Measurements from ENCODE around the gene LRRN3.
A peak's percentile ranks its signal among the peaks of the same experiment; 100 is the strongest.

Gene LRRN3

DNA sequence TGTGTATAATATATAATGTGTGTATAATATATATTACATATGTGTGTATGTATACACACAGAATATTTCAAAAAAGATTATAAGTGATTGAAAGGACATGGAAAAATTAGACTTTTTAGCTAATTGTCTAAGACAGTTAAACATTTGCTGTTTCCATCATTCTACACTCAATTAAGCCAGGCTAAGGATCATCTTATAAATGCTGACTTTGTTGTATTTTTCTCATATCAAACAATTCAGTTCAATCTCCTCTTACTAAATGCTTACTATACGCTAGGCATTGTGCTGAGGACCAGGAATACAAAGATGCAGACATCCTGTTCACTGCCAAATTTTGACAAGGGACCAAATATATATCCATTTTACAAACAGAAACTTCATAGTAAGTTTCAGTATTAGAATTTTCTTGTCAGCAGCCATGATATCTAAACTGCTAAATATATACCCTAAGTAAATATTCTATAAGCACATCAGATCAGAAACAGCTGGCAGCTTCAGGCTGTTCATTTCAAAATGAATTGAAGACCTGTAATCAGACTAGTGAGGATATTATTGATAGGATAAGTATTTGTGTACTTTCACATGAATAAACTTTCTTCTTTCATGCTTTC is 10.3 kb upstream of the LRRN3 start:
- no peak for DNase-seq

GRCh38 chr7:111081546-111082267 is 9.2 kb upstream of the LRRN3 start:
- no peak for DNase-seq

- no peak for DNase-seq
Observed at GRCh38 chr7:111082351-111082750, 8.6 kb upstream of the LRRN3 start.

GRCh38 chr7:111083413-111083812 is 7.5 kb upstream of the LRRN3 start:
- no peak for DNase-seq

DNA sequence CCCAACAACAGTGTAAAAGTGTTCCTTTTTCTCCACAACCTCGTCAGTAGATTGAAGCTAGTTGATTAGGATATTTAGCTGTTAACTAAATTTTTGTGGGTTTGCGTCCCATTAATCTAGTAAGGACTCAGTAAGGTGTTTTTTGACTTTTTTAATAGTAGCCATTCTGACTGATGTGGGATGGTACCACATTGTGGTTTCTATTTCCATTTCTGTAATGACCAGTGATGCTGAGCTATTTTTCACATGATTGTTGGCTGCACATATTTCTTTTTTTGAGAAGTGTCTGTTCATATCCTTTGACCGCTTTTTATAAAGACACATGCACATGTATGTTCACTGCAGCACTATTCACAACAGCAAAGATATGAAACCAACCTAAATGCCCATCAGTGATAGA is 5.6 kb upstream of the LRRN3 start:
- no peak for DNase-seq

GRCh38 chr7:111086532-111086931 is 4.4 kb upstream of the LRRN3 start:
- no peak for DNase-seq

DNA sequence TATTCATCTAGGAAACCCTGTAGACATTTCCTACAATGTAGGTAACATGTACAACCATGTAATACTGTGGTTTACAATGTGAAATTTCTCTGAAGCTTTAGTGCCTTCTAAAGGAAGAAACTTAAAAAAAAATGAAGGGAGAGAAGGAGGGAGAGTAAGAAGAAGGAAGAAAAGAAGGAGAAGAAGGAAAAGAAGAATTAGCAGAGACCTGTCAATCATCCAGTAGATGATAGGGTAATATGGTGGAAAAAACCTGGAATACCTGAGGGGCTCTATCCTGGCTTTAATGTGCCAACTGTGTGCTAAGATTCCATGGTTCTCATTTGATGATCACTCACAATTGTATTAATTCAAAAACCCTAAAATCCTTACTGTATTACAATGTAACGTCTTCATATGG is 2.6 kb upstream of the LRRN3 start:
- DNase-seq, result no peak

DNA sequence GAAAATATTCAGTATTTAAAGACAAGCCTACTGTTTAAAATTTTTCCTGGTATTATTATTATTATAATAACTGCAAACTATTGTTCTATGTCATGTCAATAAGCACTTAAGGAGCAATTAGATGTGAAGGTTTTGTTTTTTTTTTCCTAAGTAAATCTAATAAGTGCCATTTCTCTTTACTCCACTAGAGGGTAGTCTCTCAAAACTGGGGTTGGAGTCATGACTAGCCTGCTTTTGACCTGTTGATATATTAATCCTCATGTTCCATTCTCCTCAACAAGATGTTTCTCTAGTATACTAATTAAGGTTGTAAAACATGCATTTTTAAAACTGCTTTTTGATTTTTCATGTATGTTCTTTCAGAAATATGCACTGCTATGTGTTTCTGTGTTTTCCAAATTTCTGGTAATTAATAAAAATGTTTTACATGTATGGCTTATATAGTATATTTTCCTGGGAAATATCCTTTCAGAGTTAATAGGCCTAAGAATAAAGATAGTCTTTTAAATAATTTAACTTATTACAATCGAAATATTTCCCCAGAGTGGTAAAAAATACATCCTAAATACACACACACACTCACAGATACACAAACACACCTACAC is 1.0 kb upstream of the LRRN3 start:
- DNase-seq, result peak; percentile 18 to 87 (median 58)

- DNase-seq, result peak in 2 of 3 experiments; percentile 56 to 86
Observed at GRCh38 chr7:111091593-111092358, 849 bp downstream of the LRRN3 start.

- DNase-seq, result peak; percentile 34 to 87 (median 45)
Observed at GRCh38 chr7:111092406-111093236, 1.7 kb downstream of the LRRN3 start.

DNA sequence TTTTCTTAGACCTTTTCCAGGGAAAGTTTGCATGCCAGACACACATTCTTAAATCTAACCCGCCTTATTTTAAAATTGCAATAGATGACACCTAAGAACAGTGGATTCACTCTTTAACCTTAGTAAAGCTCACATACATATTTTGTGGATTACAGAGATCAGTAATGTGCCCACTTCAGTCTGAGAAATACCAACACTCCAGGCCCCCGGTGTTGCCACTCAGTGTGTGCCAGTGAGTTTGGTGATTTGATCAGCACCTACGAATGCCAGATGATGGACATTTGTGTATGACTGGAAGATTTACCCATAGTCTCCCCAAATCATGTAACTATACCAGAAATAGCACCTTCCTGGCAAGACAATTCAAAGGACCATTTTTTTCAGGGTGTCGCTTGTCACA is 2.6 kb downstream of the LRRN3 start:
- DNase-seq, result peak in 1 of 3 experiments; percentile 55

- DNase-seq, result peak in 2 of 3 experiments; percentile 13 to 50
Observed at GRCh38 chr7:111094419-111094818, 3.5 kb downstream of the LRRN3 start.

DNA sequence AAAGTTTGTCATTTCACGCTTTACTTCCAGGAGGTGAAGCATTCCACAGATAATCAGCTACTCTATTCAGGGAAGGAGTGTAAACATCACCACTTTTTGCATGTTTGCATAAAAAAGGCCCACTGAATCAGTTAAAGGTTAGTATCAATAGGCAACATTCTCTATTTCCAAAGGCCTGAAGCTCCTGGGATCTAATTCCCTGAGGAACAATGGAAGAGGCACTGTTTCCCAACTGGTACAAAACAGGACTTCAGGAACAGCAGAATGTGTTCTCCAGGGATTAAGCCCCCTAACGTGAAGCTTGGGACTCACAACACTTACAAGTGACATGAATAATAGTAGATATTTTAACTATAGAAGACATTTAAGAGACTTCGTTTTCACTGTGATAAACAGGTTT is 6.1 kb downstream of the LRRN3 start:
- no peak for DNase-seq

DNA sequence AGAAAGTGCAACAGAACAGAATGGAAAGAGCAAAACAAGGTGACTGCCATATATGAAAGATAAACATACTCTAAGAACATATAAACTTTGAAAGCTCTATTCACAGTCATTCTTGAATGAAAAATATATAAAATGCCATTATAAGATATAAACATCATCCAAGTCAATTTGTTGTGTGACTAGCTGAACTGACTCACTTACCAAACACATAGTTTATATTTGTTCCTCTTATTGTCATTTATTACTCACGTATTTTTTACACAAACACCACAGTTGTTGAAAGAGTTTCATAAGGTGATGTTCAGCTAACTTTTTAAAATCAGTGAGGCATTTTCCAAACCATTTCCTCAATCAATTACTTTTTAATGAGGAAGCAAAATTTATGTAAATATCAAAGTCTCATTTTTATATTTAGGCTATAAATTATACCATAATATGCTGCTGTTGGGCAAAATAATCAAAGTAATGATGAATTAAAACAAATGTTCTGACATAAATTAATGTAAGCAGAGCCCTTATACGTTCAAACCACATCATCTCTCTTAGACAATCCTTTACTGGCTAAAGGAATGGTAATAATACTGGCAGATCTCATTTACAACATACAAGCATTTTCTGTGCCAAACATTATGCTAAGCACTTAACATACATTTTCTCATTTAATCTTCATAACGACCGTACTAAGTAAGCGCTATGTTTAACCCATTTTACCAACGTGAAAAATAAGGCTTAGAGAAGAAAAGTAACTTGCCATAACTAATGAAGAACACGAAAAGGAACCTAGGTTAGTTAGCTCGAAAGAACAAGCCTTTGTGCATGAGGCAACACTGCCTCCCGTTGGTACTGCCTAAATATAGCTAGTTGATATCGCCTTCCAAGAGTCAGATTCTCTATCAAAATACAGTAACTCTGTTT is 7.3 kb downstream of the LRRN3 start:
- DNase-seq, result peak; percentile 37 to 72 (median 70)

- no peak for DNase-seq
Observed at GRCh38 chr7:111098926-111099250, 8.0 kb downstream of the LRRN3 start.

DNA sequence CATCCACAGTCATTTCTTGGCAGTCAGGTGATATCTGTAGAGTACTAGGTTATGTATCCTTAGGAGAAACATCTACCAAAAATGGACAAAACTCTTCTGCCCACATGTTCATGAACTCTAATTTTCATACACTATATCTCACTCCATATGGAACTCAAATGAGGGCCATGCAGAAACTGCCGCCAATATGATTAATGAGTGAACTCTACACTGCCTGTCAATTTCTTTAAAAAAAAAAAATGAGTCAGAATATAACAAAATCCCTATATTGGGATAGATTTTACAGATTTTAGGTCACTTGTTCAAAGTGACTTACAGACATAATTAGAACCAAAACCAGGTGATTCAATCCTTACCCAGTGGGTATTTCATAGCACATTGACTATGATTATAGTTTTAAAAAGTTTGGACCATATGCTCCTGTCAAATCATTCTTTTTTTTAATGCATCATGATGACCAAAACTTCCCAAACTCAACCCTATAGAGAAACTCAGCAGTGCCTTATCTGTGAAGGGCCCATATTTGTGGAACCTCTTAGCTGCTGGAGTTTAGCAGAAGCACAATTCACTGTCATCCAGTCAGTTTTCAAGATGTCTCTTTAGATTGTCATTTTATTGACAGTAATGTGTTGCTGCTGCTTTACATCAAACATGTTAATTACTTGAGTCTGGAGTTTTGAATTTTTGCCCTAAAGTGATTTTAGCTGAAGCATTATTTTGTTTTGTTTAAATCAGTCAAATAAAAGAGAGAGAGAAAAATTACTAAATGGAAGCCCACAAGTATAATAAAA is 11.1 kb downstream of the LRRN3 start:
- DNase-seq, result no peak

DNA sequence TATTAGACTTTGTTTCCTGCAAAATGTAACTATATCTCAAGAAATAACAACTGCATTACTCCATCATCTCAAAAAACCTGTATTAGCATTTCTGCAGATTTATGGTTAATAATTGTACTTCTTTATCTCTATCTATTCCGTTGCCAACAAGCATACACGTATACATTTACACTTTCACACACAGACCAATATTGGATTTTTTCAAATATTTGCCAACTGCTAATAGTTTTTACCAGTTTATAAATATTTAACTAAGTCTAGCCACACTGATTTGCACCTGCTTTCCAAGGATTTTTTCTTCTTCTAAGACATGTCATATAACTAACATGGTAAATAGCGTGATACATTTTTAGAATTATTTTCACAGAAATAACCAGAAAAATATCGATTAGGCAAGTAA is 12.2 kb downstream of the LRRN3 start:
- DNase-seq, result no peak

- DNase-seq, result no peak
Observed at GRCh38 chr7:111103678-111104274, 12.8 kb downstream of the LRRN3 start.

DNA sequence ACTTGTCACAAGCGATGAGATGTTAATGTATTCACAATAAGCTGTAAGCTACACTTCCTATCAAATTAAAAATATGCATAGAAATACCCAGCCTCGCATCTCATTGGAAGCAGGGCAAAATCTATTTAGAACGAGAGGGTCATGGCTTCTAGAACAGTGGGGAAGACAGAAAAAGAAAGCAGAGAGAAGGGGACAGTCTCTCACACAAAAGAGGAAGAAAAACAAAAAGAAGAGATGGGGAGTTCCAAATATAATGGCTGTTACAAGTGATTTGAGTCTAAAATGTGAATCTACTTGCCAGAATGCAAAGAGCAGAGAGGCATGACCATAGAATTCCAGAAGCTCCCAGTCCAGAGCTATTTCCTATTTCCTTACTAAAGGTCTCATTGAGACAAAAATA is 13.8 kb downstream of the LRRN3 start:
- DNase-seq, result no peak

DNA sequence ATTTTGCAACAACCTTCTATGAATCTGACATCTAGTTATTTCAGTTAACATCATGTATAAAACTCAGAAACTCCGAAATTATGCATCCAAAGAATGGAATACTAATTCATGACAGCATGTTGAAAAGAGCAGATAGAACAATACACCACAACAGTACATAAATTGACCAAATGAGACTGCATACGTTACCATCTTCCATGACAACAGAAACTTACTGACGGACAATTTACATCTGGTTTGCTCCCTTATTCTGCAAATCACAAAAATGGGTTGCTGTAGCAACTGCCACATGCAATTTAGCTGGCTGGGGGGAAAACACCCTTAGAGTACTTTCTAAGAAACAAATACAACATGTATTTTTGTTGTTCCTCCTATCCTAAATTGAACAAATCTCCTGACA is 14.3 kb downstream of the LRRN3 start:
- DNase-seq, result no peak
